ENCODE data around the gene KIFBP. TPM values are rescaled to one million over a fixed set of nuclear protein-coding genes. Genes with fewer than 3 reads are reported as not detected.
"Not testable (repeated sequence)": the region's sequence is repeated elsewhere in the genome, so short reads cannot be mapped to it uniquely, and the experiment has no call there.

The KIFBP gene
- total and polyA plus RNA-seq, 7 donors = 7.9 to 36.9 (median 24.0) TPM

DNA sequence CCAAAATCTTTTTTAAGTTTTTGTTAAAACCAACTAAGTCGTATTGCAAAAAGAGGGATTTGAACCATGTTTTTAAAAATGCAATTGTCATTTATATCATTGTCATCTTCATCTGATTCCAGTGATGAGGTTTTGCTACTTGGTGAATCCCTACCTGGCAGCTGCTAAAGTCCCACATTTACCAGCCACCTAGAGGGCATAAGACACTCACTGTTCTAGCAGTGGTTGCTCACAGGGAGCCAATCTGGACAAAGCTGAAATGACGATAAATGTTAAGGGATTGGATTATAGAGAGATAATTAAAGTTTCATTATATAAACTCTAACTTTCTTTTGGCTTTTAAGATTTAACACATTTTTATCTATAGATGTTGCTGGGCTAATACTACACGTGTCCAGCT lies 18.7 kb downstream of the KIFBP start:
- DNase-seq (no peak), ATAC-seq (no peak)
- Histone ChIP-seq H3K36me3 (ENCODE audit: insufficient read depth in 1 of 2, low read depth in 1 of 2) (peaks cover 0 to 83% of the 10 kb centered on the region in 2 donors), H3K4me1 (no peaks in the 10 kb centered on the region), H3K9me3 (no peaks in the 10 kb centered on the region), H3K4me3 (no peak overlapping the region), H3K27ac (no peak overlapping the region), H3K27me3 (ENCODE audit: insufficient read depth in 3 of 3, low read length in 2 of 3) (no peaks in the 10 kb centered on the region)
- TF ChIP-seq, protein P1, sequence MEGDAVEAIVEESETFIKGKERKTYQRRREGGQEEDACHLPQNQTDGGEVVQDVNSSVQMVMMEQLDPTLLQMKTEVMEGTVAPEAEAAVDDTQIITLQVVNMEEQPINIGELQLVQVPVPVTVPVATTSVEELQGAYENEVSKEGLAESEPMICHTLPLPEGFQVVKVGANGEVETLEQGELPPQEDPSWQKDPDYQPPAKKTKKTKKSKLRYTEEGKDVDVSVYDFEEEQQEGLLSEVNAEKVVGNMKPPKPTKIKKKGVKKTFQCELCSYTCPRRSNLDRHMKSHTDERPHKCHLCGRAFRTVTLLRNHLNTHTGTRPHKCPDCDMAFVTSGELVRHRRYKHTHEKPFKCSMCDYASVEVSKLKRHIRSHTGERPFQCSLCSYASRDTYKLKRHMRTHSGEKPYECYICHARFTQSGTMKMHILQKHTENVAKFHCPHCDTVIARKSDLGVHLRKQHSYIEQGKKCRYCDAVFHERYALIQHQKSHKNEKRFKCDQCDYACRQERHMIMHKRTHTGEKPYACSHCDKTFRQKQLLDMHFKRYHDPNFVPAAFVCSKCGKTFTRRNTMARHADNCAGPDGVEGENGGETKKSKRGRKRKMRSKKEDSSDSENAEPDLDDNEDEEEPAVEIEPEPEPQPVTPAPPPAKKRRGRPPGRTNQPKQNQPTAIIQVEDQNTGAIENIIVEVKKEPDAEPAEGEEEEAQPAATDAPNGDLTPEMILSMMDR (IDR thresholded peaks at IDR 0.05) = no peak
- WGBS, 3 donors = 88 to 92% (median 89%) methylated on average over 3 of the region's 3 CpGs
- intact Hi-C loops (cut with DNase I) = loop anchor here (5.0 to 10.0 kb wide), 2 partner anchors 85 to 118 kb away; partner anchors contain the start of gene VPS26A (in 1 of the 2)

DNA sequence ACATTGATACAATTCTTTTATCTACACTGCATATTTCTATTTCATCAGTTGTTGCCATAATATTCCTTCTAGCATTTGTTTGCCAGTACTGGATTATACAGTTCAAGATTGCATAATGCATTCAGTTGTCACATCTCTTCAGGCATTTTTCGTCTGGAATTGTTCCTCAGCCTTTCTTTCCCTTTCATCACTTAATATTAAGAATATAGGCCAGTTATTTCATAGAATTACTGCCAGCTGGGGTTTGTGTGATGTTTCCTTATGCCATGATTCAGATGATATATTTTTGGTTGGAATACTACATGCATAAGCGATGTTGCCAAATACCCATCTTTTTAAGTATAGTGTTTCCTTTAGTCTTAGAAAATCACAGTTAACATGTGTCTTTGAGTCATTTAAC lies 20.8 kb downstream of the KIFBP start:
- Histone ChIP-seq H3K4me1 (no peaks in the 10 kb centered on the region), H3K27me3 (ENCODE audit: insufficient read depth in 3 of 3, low read length in 2 of 3) (no peaks in the 10 kb centered on the region), H3K4me3 (no peak overlapping the region), H3K9me3 (no peaks in the 10 kb centered on the region), H3K36me3 (ENCODE audit: insufficient read depth in 1 of 2, low read depth in 1 of 2) (peaks cover 0 to 86% of the 10 kb centered on the region in 2 donors), H3K27ac (no peak overlapping the region)
- no peak for DNase-seq
- ATAC-seq = no peak
- TF ChIP-seq, protein P1 (IDR thresholded peaks at IDR 0.05) = no peak
- intact Hi-C loops (cut with DNase I) = loop anchor here (5.0 to 10.0 kb wide), 2 partner anchors 83 to 115 kb away; partner anchors contain the start of gene VPS26A (in 1 of the 2)
- 62 to 72% (median 65%) methylated on average over 2 of the region's 2 CpGs for WGBS, 3 donors

DNA sequence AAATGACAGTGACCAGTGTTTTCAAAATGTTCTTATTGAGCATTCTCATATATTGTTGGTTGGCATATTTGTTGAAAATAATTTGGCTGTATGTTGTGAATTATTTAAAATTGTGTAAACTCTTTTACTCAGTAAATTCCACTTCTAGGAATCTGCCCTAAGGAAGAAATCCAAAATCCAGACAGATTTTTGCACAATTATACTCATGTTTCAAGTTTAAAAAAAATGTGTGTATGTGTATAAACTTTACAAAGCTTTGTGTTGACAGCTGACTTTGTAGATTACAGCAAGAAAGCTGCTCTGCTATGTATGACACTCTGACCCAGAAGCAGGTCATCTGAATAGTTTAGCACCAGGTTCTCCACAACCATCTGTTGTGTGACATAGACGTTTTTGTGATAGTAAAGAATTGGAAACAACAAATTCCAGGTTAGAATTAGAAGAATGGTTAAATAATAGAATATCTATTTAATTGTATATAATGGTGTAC lies 21.6 kb downstream of the KIFBP start:
- H3K27me3 ChIP-seq (ENCODE audit: insufficient read depth in 3 of 3, low read length in 2 of 3) = no peaks in the 10 kb centered on the region
- H3K27ac ChIP-seq = no peak overlapping the region
- H3K9me3 ChIP-seq = no peaks in the 10 kb centered on the region
- ATAC-seq (no peak), DNase-seq (no peak)
- no peaks in the 10 kb centered on the region for H3K4me1 ChIP-seq
- TF ChIP-seq, protein P1 (IDR thresholded peaks at IDR 0.05) = no peak
- intact Hi-C loops (cut with DNase I) = no loop called here
- H3K36me3 ChIP-seq (ENCODE audit: insufficient read depth in 1 of 2, low read depth in 1 of 2) = peaks cover 0 to 89% of the 10 kb centered on the region in 2 donors
- H3K4me3 ChIP-seq = no peak overlapping the region
- 57 to 62% (median 61%) methylated on average over 1 of the region's 1 CpG for WGBS, 3 donors

DNA sequence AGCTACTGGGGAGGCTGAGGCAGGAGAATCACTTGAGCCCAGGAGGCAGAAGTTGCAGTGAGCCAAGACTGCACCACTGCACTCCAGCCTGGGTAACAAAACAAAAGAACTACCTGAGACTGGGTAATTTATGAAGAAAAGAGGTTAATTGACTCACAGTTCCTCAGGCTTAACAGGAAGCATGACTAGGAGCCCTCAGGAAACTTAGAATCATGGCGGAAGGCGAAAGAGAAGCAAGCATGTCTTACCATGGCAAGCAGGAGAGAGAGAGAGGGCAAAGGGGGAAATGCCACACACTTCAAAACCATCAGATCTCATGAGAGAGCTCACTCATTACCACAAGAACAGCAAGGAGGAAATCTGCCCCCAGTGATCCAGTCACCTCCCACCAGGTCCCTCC lies 24.2 kb downstream of the KIFBP start:
- H3K27me3 ChIP-seq (ENCODE audit: insufficient read depth in 3 of 3, low read length in 2 of 3); H3K4me3 ChIP-seq; intact Hi-C loops (cut with DNase I); H3K27ac ChIP-seq; H3K9me3 ChIP-seq; DNase-seq; H3K4me1 ChIP-seq; ATAC-seq: not testable (repeated sequence)
- peaks cover 0 to 91% of the 10 kb centered on the region in 2 donors for H3K36me3 ChIP-seq (ENCODE audit: insufficient read depth in 1 of 2, low read depth in 1 of 2)
- 96 to 100% (median 97%) methylated on average over 2 of the region's 2 CpGs for WGBS, 3 donors

DNA sequence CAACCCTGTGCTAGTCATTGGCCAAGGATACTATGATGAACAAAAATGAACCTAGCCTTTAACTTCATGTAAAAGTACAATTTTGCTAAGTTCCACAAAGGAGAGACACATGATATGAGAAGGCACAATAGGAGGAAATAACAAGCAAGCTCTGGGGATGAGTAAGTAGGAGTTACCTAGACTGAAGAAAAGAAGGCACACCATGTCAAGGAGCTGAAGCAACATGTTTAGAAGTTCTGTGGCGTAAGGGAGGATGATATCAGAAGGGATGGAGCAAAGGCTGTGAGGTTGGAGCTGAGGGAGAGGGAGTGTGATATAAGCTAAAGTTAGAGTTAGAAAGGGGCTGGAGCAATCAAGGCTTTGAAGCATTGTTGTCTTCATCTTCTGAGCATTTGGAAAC lies 25.6 kb downstream of the KIFBP start:
- intact Hi-C loops (cut with DNase I) = no loop called here
- no peak overlapping the region for H3K4me3 ChIP-seq
- H3K27ac ChIP-seq = no peak overlapping the region
- TF ChIP-seq, protein P1 (IDR thresholded peaks at IDR 0.05) = no peak
- no peaks in the 10 kb centered on the region for H3K4me1 ChIP-seq
- 97 to 100% (median 98%) methylated on average over 1 of the region's 1 CpG for WGBS, 3 donors
- H3K9me3 ChIP-seq = no peaks in the 10 kb centered on the region
- DNase-seq (no peak), ATAC-seq (no peak)
- no peaks in the 10 kb centered on the region for H3K27me3 ChIP-seq (ENCODE audit: insufficient read depth in 3 of 3, low read length in 2 of 3)
- H3K36me3 ChIP-seq (ENCODE audit: insufficient read depth in 1 of 2, low read depth in 1 of 2) = peaks cover 0 to 84% of the 10 kb centered on the region in 2 donors
